ENCODE data around the gene ACTR5. TPM values are rescaled to one million over a fixed set of nuclear protein-coding genes. Genes with fewer than 3 reads are reported as not detected.

The ACTR5 gene
- total and polyA plus RNA-seq, 3 donors from 2014 or later: 18.9 to 26.9 (median 22.7) TPM

GRCh38 chr20:38815446-38815845 is 67.2 kb downstream of the ACTR5 start:
- DNase-seq: no peak
- intact Hi-C loops (cut with DNase I; ENCODE audit: low total_unique reads): no loop called here
- H3K27me3 ChIP-seq: no peaks in the 10 kb centered on the region

DNA sequence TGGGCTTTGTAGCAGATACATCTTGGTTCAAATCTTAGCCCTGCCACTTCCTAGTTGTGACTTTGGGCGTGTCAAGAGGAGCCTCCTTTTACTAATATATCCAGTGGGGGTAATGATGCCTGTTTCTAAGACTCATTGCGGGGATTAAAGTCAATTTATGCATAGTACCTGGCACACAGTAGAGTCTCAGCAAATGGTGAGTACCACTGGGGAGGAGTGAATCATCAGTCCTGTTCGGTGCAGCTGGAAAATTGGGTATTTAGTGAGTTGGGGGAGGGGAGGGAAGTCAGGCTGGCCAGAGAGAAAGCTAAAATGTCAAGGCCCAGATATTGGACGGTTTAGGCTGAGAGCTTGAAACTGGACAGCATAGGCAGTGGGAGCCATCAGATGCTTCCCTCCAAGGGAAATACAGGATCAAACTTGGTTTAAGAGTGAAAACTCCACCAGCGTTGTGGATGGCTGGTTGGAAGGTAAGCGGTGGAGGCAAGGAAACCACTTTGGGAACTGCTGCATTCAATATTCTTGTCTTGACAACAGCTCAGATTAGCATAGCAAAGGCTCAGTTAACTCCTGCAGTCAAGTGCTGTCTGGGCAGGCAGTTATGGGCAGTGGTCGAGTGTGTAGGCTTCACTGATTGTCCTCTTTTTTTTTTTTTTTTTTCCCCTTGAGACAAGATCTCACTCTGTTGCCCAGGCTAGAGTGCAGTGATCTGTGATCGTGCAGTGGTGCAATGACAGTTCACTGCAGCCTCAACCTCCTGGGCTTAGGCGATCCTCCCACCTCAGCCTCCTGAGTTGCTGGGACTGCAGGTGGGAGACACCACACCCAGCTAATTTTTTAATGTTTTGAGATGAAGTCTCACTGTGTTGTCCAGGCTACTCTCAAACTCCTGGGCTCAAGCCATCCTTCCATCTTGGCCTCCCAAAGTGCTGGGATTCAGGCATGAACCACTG is 70.1 kb downstream of the ACTR5 start:
- no peaks in the 10 kb centered on the region for H3K27me3 ChIP-seq
- TF ChIP-seq POLR2A (IDR thresholded peaks at IDR 0.05): no peak
- TF ChIP-seq, protein P1, sequence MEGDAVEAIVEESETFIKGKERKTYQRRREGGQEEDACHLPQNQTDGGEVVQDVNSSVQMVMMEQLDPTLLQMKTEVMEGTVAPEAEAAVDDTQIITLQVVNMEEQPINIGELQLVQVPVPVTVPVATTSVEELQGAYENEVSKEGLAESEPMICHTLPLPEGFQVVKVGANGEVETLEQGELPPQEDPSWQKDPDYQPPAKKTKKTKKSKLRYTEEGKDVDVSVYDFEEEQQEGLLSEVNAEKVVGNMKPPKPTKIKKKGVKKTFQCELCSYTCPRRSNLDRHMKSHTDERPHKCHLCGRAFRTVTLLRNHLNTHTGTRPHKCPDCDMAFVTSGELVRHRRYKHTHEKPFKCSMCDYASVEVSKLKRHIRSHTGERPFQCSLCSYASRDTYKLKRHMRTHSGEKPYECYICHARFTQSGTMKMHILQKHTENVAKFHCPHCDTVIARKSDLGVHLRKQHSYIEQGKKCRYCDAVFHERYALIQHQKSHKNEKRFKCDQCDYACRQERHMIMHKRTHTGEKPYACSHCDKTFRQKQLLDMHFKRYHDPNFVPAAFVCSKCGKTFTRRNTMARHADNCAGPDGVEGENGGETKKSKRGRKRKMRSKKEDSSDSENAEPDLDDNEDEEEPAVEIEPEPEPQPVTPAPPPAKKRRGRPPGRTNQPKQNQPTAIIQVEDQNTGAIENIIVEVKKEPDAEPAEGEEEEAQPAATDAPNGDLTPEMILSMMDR (IDR thresholded peaks at IDR 0.05): no peak
- DNase-seq: no peak
- H3K4me1 ChIP-seq: no peaks in the 10 kb centered on the region
- intact Hi-C loops (cut with DNase I; ENCODE audit: low total_unique reads): no loop called here
- H3K9me3 ChIP-seq: no peaks in the 10 kb centered on the region
- H3K27ac ChIP-seq: no peak overlapping the region
- WGBS, 2 donors: 79 to 80% methylated on average over 9 of the region's 9 CpGs
- no peaks in the 10 kb centered on the region for H3K36me3 ChIP-seq (ENCODE audit: low read depth, missing control alignments)
- H3K4me3 ChIP-seq: no peak overlapping the region

More at GRCh38 chr20:38815446-38815845, 67.2 kb downstream of the ACTR5 start:
- H3K27ac ChIP-seq: no peak overlapping the region
- no peaks in the 10 kb centered on the region for H3K4me1 ChIP-seq
- TF ChIP-seq, protein P1 (IDR thresholded peaks at IDR 0.05): no peak
- H3K36me3 ChIP-seq (ENCODE audit: low read depth, missing control alignments): no peaks in the 10 kb centered on the region
- no peak overlapping the region for H3K4me3 ChIP-seq
- no peaks in the 10 kb centered on the region for H3K9me3 ChIP-seq

Small RNAs within 50 kb of the gene (small RNA-seq; reads per million reads assigned to genes)
- 0 reads per million in 2 donors for gene RF00017

Other genes with a start within 250 kb of the ACTR5 start
- 10 to 100 TPM; 10.5 to 40.9 TPM for gene ADIG, start 167.3 kb upstream of the ACTR5 start, total RNA-seq
- gene ADIG, start 167.3 kb upstream of the ACTR5 start, polyA plus RNA-seq (ENCODE audit: insufficient read depth, low read depth, low replicate concordance): 53.3 TPM
- gene ARHGAP40, start 146.7 kb upstream of the ACTR5 start, total RNA-seq: 1 to 10 TPM; 1.5 TPM
- 3.2 TPM for gene ARHGAP40, start 146.7 kb upstream of the ACTR5 start, polyA plus RNA-seq (ENCODE audit: insufficient read depth, low read depth, low replicate concordance)
- under 1 TPM; 0.25 to 0.55 TPM for gene SLC32A1, start 24.0 kb upstream of the ACTR5 start, total RNA-seq
- gene SLC32A1, start 24.0 kb upstream of the ACTR5 start, polyA plus RNA-seq (ENCODE audit: insufficient read depth, low read depth, low replicate concordance): 0.96 TPM
- gene PPP1R16B, start 57.2 kb downstream of the ACTR5 start, total RNA-seq: 1 to 10 TPM; 1.2 to 1.3 TPM
- gene PPP1R16B, start 57.2 kb downstream of the ACTR5 start, polyA plus RNA-seq (ENCODE audit: insufficient read depth, low read depth, low replicate concordance): 3.7 TPM
- gene FAM83D, start 178.0 kb downstream of the ACTR5 start, total RNA-seq: 10 to 100 TPM; 13.1 to 13.7 TPM
- 10.1 TPM for gene FAM83D, start 178.0 kb downstream of the ACTR5 start, polyA plus RNA-seq (ENCODE audit: insufficient read depth, low read depth, low replicate concordance)
- gene DHX35, start 213.9 kb downstream of the ACTR5 start, total RNA-seq: 10 to 100 TPM; 26.0 to 31.2 TPM
- gene DHX35, start 213.9 kb downstream of the ACTR5 start, polyA plus RNA-seq (ENCODE audit: insufficient read depth, low read depth, low replicate concordance): 15.8 TPM

Data from testis (tissue), 3 donors.